Stimulated activated CD4-positive, alpha-beta T cell treated with anti-CD3 and anti-CD28 coated beads, TNF-alpha, amount 100 ng/mL, for 48 hours (primary cell): Measurements from ENCODE around the gene EMILIN1.
A peak's percentile ranks its signal among the peaks of the same experiment; 100 is the strongest.

ENCODE experiments used
- DNase-seq, 3 donors: peaks; one replicate each; pipeline ENCODE4 v3.0.0-alpha.2; 2020; ENCODE audit warnings: low read depth in 3 of 3

EMILIN1 gene

DNA sequence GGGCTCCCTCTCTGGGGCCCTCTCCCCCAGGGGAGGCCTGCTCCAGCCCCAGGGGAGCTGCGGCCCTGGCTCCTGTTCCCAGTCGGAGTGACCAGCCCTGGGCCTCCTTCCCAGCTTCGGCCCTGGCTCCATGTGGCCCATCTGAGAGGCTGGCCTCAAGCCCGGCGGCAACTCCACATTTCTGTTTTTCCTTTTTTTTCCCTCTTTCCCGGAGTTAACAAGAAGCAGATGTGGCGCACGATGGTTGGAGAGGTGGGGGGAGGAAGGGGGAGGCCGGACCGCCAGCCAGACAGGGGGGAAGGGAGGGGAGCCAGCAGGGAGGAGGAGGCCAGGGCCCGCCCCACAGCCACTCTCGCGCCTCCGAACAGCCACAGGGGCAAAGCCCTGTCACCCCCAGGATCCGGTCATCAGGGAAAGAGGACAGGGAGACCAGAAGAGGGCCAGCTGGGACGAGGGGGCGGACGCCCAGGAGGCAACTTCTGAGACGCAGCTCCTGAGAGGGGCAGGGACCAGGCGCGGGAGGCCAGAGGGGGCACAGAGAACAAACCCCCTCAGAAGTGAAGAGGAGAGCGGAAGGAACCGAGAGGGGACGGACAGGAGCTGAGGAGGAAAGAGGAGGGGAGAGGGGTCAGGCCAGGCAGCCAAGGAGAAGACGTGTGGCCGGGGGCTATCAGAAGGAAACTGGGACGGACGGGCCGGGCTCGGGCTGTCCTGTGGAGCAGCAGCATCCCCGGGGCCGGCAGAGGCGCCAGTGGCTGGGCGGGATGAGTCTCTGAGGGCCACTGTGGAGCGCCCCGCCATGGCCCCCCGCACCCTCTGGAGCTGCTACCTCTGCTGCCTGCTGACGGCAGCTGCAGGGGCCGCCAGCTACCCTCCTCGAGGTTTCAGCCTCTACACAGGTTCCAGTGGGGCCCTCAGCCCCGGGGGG, at the start of gene EMILIN1:
TSS of gene EMILIN1 (plus strand) at position 349 of the 928 bp plus-strand sequence. CDS start at position 800, 451 bp downstream.
- DNase-seq: no peak

DNA sequence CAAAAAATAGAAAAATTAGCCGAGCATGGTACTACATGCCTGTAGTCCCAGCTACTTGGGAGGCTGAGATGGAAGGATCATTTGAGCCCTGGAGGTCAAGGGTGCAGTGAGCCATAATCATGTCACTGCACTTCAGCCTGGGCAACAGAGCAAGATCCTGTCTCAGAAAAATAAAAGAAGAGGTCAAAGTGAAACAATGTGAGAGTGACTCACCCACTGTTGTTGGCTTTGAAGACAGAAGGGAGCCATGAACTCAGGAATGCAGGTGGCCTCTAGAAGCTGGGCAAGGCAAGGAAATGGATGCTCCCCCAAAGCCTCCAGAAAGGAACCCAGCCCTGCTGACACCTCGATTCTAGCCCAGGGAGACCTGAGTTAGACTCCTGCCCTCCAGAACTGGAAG, 49.4 kb upstream of the EMILIN1 start:
- DNase-seq: no peak

- peak; percentile 68 to 73 (median 72) for DNase-seq
These were observed 45.7 kb upstream of the EMILIN1 start, which contains the start of gene TMEM214 for GRCh38 chr2:27032495-27033252. TMEM214 (plus strand) TSS chr2:27032965; CDS start chr2:27033016, 51 bp downstream.

- no peak for DNase-seq
These were observed 45.1 kb upstream of the EMILIN1 start for GRCh38 chr2:27033253-27033852.

GRCh38 chr2:27038012-27038411, 40.4 kb upstream of the EMILIN1 start:
- no peak for DNase-seq

DNA sequence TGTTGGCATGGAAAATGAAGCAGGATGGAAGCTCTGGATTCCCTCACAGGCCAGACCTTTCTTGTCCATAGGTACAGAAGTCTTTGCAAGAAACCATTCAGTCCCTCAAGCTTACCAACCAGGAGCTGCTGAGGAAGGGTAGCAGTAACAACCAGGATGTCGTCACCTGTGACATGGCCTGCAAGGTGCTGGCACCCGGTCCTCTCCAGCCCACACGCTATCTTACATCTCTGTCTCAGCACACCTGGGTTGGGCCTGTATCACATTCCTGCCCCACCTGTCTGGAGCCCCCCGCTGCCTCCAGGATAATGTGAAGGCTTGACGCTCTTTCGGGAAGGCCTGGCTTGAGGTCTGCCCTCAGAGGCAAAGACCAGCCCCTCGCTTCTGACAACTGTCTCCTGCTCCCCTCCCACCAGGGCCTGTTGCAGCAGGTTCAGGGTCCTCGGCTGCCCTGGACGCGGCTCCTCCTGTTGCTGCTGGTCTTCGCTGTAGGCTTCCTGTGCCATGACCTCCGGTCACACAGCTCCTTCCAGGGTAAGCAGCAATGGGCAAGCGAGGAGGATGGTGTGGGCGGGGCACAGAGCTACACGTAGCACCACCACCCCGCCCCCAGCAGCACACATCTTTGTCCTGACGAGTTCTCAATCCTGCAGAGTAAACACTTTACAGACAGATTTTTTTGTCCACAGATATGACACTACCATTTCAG, 39.6 kb upstream of the EMILIN1 start:
- no peak for DNase-seq

DNA sequence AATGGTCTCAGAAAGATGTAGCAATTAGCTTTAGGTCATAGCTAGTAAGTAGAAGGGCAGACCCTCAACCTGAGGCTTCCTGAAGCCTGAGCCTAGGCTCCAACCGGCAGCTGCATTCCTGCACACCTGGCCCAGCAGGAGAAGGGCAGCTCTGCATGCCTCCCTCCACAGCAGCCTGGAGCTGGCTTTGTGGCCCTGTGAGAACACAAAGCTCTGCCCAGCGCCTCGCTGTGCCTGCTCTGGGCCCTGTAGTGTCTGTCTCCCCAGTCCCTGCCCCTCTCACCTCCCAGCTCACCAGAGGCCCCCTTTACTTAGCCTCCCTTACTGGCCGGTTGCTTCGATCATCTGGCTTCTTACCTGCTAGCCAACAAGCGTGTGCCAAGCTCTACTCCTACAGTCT, 39.0 kb upstream of the EMILIN1 start:
- DNase-seq: no peak

GRCh38 chr2:27039871-27040270, 38.5 kb upstream of the EMILIN1 start:
- no peak for DNase-seq

GRCh38 chr2:27040282-27040681, 38.1 kb upstream of the EMILIN1 start:
- DNase-seq: no peak

GRCh38 chr2:27041752-27042151, 36.7 kb upstream of the EMILIN1 start:
- no peak for DNase-seq

- DNase-seq: no peak
These were observed 36.2 kb upstream of the EMILIN1 start for GRCh38 chr2:27042159-27042661.

DNA sequence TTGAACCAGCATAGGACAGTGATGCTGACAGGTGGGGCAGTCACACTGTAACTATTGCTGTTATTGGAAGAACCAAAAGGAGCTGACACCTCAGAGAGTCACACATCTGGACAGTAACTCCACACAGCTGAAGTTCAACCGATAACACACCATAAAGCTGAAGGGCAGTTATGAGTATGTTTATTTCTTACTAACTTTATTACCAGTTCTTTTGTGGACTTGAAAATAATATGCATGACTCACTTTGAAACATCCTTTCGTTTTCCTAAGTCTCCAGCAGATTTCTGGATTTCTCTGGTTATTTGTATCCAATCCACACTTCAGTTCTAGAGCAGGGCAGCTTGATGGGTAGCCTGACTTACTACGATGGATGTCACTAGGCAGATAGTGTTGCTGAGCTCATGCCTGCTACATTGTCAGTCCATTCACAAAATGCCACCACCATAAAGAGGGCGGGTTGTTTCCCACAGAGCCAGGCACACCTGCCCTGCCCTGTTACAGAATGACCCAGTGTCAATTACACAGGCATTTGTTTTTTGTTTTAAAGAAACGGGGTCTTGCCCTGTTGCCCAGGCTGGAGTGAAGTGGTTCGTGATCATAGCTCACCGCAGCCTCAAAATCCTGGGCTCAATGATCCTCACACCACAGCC, 35.3 kb upstream of the EMILIN1 start:
- no peak for DNase-seq

- DNase-seq: peak; percentile 43 to 57 (median 43)
These were observed 28.8 kb upstream of the EMILIN1 start for GRCh38 chr2:27049422-27050280.

- peak; percentile 76 to 85 (median 85) for DNase-seq
These were observed 28.0 kb upstream of the EMILIN1 start for GRCh38 chr2:27050281-27050995.

- DNase-seq: peak; percentile 91 to 93 (median 93)
These were observed 27.2 kb upstream of the EMILIN1 start, which contains the start of gene AGBL5 for GRCh38 chr2:27050996-27051901. AGBL5 (plus strand) TSS chr2:27051668; CDS start chr2:27052959, 1,291 bp downstream.

DNA sequence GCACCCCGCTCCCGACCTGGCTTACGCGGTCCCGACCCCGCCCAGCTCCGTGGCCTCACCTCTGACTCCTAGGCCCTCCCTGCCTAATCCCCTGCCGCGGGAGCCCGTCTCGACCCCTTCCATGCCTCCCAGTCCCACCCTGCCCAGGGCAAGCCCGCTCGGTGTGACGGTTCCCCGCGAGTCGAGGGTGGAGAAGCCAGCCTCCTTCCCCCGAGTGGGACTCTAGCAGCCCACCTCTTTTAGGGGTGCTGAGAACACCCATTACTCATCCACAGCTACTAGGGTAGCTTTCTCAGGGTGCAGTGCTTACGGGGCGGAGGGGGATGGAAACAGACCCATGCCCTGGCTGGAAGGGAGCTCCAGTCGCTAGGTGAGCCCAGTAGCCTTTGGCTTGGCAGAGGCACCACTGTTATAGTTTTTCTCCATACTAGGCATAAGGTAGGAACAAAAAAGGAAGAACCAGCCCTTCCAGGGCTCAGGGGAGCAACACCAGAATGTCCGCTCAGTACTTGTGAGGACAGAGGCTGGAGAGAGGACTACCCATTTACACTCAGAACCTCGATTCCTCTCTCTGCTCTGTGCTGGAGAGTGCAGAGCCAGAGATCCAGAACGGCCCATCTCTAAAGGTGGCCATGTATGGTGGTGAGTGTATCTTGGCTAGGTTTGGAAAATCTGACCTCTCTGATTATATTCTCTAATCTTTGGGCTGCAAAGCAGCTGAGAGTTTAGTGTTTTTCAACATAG, 26.3 kb upstream of the EMILIN1 start:
- DNase-seq: no peak

- no peak for DNase-seq
These were observed 25.1 kb upstream of the EMILIN1 start for GRCh38 chr2:27053321-27053720.
